K562 (cell line): ENCODE data around the gene PLA2G4F.

Source experiments
- BRD4 ChIP-seq: fragments of 200-600 bp; sonication (generic); IDR thresholded peaks from 2 replicates; pipeline ENCODE4 v1.6.1; 2017; ENCODE audit warnings: inconsistent platforms
- BRF2 ChIP-seq: IDR thresholded peaks from 3 replicates; pipeline ENCODE4 v1.6.1; 2011; ENCODE audit warnings: borderline replicate concordance, mild to moderate bottlenecking; ENCODE audit not compliant: insufficient read length, insufficient read depth
- CBX8 ChIP-seq: fragments of 200-600 bp; sonication (generic); IDR thresholded peaks from 2 replicates; pipeline ENCODE4 v1.6.1; 2012; ENCODE audit warnings: borderline replicate concordance, mixed run types, low read depth, mild to moderate bottlenecking, moderate library complexity, mixed read lengths, low read length, control low read depth, inconsistent platforms; ENCODE audit not compliant: poor library complexity, severe bottlenecking; ENCODE audit errors: extremely low read depth
- ETV1 ChIP-seq: fragments of 450-650 bp; conservative IDR thresholded peaks from 2 replicates; pipeline ENCODE4 v1.6.1; 2016; ENCODE audit warnings: missing genetic modification characterization, control low read depth, low read depth, missing compliant biosample characterization
- EZH2 ChIP-seq: IDR thresholded peaks from 2 replicates; pipeline ENCODE4 v1.6.1; 2012; ENCODE audit warnings: low read depth, mild to moderate bottlenecking, inconsistent platforms, low read length, borderline replicate concordance
- NFYB ChIP-seq: IDR thresholded peaks from 2 replicates; pipeline ENCODE4 v1.6.1; 2011; ENCODE audit warnings: mild to moderate bottlenecking, moderate library complexity; ENCODE audit not compliant: insufficient read length; ENCODE audit errors: extremely low read depth
- SIN3A ChIP-seq, 2 experiments: fragments of 150-350 bp in 1 of 2; IDR thresholded peaks; 2 replicates each; pipeline ENCODE4 v1.6.1; 2011 to 2016; ENCODE audit warnings: borderline replicate concordance in 2 of 2, low read depth in 2 of 2, low read length in 2 of 2, mild to moderate bottlenecking in 2 of 2, moderate library complexity in 2 of 2; ENCODE audit not compliant: control insufficient read depth in 1 of 2
- TGIF2 ChIP-seq: sonication (generic); formaldehyde crosslinking; IDR thresholded peaks from 2 replicates; pipeline ENCODE4 v1.8.1; 2022; ENCODE audit warnings: mild to moderate bottlenecking, missing genetic modification reagents, moderate library complexity
- ZNF282 ChIP-seq: sonication (generic); formaldehyde crosslinking; IDR thresholded peaks from 2 replicates; pipeline ENCODE4 v1.8.1; 2023; ENCODE audit warnings: missing genetic modification reagents
- ZNF518B ChIP-seq: fragments of 250-450 bp; sonication (Bioruptor Pico); IDR thresholded peaks from 2 replicates; pipeline ENCODE4 v1.5.0; 2021; ENCODE audit warnings: mild to moderate bottlenecking, moderate library complexity
- ZNF586 ChIP-seq: fragments of 450-650 bp; formaldehyde crosslinking; conservative IDR thresholded peaks from 2 replicates; pipeline ENCODE4 v1.4.0; 2020; ENCODE audit warnings: mild to moderate bottlenecking, moderate library complexity
- ZSCAN29 ChIP-seq: fragments of 450-650 bp; IDR thresholded peaks from 2 replicates; pipeline ENCODE4 v1.6.1; 2017
- TF ChIP-seq, protein P1 (sequence below), 3 experiments: IDR thresholded peaks in 2 of 3; conservative IDR thresholded peaks in 1 of 3; 2 replicates each; pipeline ENCODE4 v1.5.1; 2011 to 2012; ENCODE audit warnings: low read length in 3 of 3, mild to moderate bottlenecking in 3 of 3, control low read depth in 2 of 3, improper control_type of control experiment in 1 of 3, inconsistent platforms in 1 of 3, low read depth in 1 of 3, mixed read lengths in 1 of 3, moderate library complexity in 1 of 3; ENCODE audit not compliant: insufficient read depth in 2 of 3
- TF ChIP-seq, protein P2 (sequence below): fragments of 450-650 bp; formaldehyde crosslinking; IDR thresholded peaks from 2 replicates; pipeline ENCODE4 v1.4.0; 2020; ENCODE audit warnings: mild to moderate bottlenecking, mixed read lengths

DNA sequence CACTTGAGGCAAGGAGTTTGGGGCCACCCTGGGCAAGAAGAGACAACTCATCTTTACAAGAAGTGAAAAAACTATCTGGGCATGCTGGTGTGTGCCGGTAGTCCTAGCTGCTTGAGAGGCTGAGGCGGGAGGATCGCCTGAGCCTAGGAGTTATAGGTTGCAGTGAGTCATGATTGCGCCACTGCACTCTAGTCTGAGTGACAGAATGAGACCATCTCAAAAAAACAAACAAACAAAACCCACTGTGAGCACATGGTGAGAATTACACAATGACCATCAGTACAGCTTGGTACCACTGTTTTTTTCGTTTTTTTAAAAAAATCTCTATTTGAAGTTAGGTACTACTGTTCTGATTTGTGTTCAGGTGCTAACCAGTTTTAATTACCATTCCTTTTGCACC lies 38.1 kb upstream of the PLA2G4F start:
- TF ChIP-seq ZNF586 (CRISPR knock-in tag) (no peak), EZH2 (no peak), SIN3A (IDR thresholded peaks at IDR 0.05; ENCODE audit: borderline replicate concordance in 2 of 2, control insufficient read depth in 1 of 2, low read depth in 2 of 2, low read length in 2 of 2) (no peak), BRD4 (no peak), ZNF282 (CRISPR knock-in tag) (no peak), ZSCAN29 (no peak), CBX8 (no peak), ETV1 (tag) (no peak), TGIF2 (CRISPR knock-in tag) (no peak), NFYB (no peak), BRF2 (no peak), ZNF518B (CRISPR knock-in tag) (no peak)
- TF ChIP-seq, protein P1, sequence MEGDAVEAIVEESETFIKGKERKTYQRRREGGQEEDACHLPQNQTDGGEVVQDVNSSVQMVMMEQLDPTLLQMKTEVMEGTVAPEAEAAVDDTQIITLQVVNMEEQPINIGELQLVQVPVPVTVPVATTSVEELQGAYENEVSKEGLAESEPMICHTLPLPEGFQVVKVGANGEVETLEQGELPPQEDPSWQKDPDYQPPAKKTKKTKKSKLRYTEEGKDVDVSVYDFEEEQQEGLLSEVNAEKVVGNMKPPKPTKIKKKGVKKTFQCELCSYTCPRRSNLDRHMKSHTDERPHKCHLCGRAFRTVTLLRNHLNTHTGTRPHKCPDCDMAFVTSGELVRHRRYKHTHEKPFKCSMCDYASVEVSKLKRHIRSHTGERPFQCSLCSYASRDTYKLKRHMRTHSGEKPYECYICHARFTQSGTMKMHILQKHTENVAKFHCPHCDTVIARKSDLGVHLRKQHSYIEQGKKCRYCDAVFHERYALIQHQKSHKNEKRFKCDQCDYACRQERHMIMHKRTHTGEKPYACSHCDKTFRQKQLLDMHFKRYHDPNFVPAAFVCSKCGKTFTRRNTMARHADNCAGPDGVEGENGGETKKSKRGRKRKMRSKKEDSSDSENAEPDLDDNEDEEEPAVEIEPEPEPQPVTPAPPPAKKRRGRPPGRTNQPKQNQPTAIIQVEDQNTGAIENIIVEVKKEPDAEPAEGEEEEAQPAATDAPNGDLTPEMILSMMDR (IDR thresholded peaks at IDR 0.05 in 2 of 3, conservative IDR thresholded peaks at IDR 0.05 in 1 of 3; ENCODE audit: insufficient read depth in 2 of 3, low read depth in 1 of 3, low read length in 3 of 3): no peak
- TF ChIP-seq, protein P2, sequence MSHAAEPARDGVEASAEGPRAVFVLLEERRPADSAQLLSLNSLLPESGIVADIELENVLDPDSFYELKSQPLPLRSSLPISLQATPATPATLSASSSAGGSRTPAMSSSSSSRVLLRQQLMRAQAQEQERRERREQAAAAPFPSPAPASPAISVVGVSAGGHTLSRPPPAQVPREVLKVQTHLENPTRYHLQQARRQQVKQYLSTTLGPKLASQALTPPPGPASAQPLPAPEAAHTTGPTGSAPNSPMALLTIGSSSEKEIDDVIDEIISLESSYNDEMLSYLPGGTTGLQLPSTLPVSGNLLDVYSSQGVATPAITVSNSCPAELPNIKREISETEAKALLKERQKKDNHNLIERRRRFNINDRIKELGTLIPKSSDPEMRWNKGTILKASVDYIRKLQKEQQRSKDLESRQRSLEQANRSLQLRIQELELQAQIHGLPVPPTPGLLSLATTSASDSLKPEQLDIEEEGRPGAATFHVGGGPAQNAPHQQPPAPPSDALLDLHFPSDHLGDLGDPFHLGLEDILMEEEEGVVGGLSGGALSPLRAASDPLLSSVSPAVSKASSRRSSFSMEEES (CRISPR knock-in tag): no peak
